Measurements from ENCODE around the gene MLKL.
A peak's percentile ranks its signal among the peaks of the same experiment; 100 is the strongest.
"Not testable (repeated sequence)": the region's sequence is repeated elsewhere in the genome, so short reads cannot be mapped to it uniquely, and the experiment has no call there.

MLKL gene

DNA sequence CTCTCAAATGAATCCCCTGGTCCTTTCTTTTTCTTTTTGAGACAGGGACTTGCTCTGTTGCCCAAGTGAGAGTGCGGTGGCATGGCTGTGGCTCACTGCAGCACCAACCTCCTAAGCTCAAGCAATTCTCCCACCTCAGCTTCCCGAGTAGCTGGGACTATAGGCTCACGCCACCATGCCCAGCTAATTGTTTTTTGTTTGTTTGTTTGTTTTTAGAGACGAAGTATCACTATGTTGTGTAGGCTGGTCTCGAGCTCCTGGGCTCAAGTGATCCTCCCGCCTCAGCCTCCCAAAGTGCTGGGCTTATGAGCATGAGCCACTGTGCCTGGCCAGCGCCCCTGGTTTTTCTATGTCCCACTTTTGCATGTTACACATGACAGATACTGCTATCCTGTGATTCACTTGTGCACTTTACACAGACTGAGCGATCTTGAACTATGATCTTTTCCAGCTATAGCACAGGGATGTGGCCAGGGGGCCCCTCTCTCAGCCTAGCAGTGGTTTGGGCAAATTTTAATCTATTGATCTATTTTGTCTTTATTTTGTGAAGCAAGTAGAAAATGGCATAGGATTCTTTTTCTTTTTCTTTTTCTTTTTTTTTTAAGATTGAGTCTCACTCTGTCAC, 31.3 kb upstream of the MLKL start:
- DNase-seq = no peak

DNA sequence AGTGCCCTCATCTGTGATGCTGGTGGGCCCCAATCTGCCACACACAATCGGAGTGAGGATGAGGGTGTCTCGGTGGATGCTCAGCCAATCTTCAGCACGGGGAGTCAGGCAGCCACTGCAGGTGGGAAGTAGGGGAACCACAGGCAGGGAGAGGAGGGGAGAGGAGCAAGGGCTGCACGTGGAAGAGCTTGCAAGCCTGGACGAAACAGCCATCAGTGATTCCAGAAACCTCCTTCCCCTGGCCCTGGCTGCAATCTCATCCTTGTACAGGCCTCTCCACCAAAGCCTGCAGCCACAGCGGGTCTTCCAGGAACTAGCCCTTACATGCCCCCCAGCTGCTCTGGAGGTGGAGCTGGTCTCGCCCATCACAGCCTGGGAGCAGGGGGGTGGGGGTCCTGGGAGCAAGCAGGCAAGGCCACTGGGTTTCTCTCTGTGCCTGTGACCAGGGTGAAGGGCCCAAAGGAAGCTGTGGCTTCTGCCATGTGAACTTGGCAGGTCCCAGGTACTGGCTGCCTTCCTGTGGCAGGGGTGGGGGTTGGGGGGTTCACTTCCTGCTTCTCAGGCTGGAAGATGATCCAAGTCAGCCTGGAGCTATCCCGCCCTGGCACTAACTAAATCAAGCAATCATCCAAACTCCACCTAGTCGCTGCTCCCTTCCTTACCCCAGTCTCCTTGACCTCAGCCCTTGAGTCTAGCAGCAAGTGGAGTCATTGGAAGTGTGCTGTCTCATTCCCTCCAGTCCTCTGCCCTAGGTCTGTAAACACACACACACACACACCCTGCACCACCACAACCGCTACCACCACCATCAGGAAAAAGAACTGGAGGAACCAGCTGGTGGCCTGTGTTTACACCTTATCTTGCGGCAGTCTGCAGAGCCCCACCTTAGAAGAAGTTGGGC, 29.4 kb upstream of the MLKL start:
- DNase-seq = no peak

DNA sequence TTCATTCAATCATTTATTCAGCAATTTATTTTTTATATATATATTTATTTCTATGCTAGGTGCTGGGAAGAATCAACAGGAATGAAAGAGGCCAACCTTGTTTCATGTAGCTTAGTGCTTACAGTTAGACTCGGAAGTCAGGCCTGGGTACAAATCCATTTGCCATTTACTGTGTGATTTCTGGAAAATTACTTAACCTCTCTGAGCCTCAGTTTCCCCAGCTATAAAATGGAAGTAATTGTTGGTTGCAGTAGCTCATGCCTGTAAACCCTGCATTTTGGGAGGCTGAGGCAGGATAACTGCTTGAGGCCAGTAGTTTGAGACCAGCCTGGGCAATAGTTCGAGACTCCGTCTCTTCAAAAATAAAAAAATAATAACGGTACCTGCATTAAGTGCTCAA, 27.2 kb upstream of the MLKL start:
- no peak for DNase-seq

DNA sequence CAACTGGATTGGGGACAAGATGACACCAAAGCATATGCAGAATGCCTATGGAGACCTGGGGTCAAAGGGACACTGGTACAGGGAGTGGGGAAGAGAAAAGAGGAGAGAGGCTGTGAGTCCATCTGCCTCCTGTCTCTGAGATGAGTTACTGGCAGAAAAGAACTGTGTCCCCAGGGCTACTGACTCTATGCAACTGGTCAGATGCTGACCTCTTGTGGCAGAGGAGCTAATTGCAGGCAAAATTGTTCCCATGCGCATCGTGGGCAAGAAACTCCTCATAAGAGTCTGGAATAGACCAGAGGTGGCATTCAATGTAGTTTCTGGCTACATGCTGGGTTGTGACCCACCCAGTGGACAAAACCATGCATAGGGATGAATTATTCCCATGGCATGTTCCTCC, 26.1 kb upstream of the MLKL start:
- no peak for DNase-seq

DNA sequence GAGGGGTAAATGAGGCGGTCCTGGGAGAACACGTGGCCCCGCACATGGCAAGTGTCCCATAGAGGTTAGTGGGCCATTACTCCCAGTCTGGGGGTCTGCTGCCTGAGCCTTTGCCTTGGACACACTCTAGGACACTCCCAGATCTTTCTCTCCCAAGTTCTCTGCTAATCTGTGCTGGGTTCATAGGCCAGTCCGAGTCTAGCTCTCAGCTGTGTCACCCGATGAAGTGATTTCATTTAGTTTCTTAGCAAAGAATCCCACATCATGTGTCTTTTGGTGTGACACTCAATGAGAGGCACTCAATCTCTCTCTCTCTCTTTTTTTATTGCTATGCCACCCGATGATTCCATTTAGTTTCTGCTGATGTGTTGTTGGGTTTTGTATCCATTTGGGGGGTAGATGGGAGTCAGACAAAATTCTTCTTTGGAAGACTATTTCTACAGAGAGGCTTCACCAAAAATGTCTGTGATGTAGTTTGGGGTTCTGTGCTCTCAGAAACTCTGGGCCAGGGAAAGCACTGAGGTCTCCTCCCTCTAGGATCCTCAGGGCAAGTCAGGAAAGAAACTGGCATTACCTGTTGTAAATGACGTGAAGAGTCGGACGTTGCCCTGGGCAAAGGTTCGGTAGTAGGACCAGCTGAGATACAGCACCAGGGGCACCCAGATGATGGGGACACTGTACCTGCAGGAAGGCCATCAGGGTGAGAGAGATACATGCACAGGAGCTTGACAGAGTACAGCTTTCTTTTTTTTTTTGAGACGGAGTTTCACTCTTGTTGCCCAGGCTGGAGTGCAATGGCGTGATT, 25.2 kb upstream of the MLKL start:
- DNase-seq = no peak

DNA sequence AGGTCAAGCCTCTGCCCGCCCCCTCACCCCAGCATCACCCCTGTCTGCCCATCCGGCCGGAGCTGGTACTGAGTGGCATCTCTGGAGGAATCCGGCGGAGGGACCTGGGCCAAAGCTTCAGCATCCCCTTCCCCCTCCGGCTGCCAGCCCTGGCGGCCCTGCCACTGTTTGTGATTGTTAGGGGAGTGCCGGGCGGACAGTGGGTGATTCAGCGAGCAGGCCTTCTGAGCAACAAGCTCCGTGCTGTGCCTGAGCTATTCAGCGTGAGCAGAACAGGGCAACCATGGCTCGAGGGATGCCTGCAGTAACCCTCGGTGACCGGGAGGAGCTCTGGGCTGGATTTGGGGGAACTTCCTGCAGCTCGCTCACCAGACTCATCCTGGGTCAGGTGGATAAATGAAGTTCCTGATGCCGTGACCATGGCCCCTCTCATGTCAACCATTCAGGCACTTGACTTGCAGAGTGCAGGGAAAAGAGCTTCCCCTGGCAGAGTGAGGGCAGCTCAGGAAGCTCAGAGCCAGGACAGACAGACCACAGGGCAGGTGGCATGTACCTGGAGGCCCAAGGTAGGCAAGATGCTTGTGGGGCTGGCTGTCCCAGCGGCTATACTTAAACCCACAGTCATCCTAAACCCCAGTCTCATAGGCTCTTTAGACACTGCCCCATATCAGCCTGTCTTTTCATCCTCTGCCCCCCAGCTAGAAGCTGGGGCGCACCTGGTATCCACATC, 24.3 kb upstream of the MLKL start:
- DNase-seq = no peak

DNA sequence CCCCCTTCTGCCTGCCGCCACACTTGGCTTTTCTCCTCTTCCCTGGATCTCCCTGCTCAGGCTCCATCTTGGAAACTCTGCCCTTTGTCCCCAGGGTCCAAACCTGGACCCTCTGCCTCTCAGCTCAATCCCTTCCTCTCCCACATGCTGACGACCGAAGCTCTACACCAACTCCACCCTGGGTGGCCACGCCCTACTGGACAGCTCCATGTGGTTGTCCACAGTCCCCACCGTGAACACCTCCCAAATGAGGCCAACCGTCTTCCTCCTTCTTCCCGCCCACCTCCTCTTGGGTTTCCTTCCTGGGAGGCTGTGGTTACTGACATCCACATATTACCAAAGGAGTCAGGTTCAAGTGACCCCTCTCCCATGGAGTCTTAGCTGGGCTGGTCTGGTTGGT, 22.6 kb upstream of the MLKL start:
- DNase-seq = no peak

DNA sequence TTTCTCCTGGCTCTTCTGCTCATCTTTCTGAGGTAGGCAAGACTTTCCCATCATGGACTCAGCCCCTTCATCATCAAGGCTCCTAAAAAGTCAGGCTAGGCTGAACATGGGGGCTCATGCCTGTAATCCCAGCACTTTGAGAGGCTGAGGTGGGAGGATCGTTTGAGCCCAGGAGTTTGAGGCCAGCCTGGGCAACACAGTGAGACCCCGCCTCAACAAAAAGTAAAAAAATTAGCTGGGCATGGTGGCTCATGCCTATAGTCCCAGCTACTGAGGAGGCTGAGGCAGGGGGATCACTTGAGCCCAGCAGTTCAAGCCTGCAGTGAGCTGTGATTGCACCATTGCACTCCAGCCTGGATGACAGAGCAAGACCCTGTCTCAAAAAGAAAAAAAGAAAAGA, 21.5 kb upstream of the MLKL start:
- not testable (repeated sequence) for DNase-seq

DNA sequence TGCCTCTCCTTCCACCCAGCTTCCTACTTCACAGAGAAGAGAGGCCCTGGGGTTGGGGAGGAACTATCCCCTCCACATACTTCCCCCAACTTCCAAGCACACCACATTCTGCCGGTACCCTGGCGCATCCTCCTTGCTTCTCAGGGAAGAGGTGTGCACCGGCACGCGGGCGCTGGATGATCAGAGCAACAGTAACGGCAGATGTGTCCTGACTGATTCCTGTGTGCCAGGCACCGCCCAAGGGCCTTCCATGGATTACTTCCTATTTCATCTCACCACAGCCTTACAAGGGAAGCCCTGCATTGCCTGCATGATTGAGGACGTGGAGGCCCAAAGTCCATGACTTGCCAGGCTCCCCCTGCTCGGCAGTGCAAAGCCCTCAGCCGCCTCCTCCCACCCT, 21.1 kb upstream of the MLKL start:
- no peak for DNase-seq

DNA sequence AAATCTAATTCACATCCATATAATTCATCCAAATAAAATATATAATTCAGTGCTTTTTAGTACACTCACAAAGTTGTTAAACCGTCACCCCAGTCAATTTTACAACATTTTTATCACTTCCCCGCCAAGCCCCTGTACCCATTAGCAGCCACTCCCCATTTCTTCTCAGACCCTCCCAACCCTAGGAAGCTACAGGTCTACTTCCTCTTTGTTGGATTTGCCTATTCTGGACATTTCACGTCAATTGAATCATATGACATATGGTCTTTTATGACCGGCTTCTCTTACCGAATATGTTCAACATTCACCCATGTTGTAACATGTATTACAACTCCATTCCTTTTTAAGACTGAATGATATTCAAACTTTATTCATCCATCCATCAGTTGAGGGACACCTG, 19.9 kb upstream of the MLKL start:
- no peak for DNase-seq

DNA sequence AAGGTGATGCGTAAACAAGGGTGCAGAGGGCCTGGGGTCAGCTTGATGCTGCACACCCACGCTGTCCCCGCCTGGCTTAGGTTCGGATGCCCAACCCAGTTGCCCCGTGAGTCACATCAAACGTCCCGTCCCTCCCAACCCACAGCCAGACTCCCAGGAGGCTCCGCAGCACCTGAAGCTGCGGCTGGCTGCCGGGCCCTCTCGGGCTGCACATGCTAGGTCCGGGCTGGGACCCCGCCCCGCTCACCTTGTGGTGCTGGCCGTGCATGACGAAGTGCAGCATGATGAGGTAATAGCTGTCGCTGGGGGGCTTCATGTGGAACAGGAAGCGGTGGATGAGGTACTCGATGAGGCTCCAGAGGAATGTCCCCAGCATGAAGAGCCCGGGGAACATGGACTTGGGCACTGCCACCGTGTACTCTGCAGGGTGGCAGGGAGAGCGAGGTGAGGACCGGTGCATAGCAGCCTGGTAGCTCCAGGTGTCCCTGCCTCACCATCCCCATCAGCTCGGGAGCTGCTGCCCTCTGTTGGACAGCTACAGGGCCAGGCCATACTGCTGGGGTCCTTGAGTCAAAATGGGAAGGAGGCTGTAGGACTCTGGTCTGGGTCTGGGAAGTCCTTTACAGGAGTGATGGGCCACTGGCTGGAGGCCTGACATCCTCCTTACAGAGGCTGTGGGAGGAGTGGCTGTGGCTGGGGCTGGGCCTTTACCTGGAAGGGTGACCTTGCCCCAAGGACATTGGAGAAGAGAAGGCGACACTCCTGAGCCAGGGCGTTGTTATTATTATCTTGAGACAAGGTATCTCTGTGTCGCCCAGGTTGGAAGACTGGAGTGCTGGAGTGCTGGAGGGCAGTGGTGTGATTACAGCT, 18.3 kb upstream of the MLKL start:
- no peak for DNase-seq

DNA sequence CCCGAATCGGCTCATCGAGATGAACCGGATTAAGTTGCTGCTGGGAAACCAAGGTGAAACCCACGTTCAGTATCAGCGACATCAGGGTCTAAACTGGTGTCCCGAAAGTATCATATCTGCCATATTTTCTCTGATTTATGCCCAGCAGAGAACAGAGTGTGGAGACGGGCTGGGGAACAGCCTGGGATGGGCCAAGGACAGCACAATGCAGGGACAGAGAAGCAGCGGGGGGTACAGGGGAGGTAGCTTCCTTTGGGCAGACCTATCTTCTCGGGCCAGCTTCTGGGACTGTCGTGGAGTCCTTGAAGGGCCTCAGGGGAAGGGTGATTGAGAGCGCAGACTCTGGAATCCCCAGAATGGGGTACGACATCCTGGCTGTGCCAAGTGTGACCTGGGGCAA, 17.5 kb upstream of the MLKL start:
- DNase-seq = no peak

DNA sequence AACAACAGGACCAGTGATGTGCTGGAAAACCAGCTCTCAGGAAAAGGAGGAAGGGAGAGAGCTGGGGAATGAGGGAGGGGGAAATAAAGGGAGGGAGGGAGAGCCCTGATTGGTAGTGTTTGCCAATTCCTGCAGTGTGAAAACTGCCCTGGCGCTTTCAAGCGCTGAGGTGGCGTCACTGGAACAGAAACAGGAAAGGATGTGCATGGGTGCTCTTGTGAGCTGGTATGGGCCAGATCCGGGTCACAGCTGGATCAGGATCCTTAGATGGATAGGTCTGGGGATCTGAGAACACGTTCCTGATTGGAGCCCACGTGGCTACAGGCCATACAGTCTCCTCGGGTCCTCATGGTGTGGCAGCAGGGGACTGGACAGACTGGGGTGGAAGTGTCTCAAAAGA, 16.7 kb upstream of the MLKL start:
- DNase-seq = no peak

DNA sequence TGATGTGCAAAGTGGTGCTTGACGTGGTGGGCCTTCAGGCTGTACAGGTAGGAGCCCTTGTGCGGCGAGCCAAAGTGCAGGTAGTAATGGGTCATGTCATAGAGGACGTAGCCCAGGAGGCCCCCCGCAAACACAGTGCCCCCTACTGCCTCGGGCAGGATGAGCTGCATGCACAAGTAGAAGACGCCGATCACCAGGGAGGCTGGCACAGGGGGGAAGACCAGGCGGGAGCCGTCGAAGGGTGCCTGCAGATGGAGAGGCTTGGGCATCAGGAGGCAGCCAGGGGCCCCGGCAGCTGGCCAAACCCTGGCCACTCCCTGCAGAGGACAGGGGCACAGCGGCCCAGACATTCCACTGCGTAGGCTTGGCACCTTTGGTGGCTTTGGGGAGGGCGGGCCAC, 15.7 kb upstream of the MLKL start:
- no peak for DNase-seq

DNA sequence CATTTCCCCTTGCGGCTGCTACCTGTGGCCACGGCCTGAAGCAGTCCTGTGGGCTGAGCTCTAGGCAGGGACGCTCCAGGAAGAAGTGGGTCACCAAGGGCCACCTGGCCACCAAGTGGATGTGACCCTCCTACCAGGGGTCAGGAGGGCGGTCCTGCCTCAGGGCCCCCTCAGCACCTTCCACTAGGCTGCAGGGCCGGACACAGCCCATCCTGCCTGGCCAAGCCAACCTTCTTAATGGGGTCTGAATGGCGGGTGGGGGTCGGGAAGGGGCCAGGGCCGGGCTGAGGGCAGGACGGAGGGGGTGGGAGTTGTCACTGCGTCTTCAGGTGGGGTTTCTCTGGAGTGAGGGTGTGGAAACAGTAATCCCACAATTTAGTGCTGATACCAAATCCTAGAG, 13.2 kb upstream of the MLKL start:
- DNase-seq = no peak

DNA sequence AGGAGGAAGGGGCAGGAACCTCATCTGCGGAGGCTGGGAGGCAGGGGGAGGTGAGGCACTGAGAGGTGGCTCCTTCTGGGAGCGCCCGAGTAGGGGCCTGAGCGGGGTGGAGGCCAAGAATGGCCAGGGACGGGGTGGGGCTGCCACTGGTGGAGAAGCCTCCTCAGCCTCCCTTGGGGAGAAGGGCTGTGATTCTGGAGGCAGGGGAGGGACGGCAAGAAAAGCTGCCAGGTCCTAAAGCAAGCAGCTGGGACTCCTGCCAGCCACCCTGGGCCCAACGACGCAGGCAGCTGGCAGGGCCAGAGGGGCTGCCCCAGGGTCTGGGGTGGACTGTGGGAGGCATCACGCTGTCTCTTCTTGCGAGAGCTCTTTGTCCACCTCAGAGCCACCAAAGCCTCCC, 12.7 kb upstream of the MLKL start:
- no peak for DNase-seq

DNA sequence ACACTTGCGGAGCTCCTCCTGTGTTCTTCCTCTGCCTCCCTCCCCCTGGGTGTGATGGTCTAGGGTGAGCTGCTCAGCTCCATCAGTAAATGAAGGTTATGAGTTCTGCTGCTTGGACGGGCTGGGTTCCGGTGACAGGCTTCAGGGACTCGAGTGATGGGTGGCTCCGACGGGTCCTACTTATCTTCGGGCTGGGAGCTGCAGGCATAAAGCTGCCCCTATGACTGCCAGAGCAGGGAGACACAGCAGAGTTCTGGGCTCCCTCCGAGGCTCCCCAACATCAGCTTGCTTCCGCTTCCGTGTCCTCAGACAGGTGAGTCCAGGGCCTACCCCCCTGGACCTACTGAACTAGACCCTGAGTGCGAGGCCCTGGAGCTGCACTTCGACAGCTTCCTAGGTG, 11.3 kb upstream of the MLKL start:
- DNase-seq = no peak

DNA sequence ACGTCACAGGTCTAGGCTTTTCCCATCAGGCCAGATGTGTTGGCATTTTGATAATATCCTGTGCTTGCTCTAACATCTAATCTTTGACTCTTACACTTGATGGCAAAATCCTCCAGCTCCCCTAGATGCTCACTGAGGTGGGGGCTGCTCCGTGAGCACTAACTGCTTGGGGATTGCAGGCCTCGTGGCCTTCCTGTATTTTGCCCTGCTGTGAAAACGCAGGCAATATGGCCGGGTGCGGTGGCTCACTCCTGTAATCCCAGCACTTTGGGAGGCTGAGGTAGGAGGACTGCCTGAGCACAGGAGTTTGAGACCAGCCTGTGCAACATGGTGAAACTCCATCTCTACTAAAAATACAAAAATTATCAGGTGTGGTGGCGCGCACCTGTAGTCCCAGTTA, 9.7 kb upstream of the MLKL start:
- no peak for DNase-seq

DNA sequence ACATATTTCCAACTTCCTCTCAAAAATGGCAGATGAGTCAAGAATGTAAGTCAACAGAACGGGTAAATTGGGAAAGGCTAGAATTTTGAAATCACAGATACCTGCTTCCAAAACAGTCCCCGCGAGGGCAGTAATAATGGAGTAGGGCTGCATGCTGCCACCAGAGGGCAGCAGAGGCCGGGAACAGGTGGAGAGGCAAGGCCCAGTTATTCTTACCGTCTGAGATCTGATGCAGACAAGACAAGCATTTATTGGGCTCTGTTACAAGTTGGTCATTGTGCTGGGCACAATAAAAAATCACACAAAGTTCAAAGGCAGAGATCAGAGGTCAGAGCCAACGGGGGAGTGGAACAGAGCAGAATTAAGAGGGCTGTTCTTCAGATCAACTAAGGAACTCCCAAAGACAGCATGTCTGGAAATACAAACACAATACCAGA, 8.8 kb upstream of the MLKL start:
- DNase-seq = peak; percentile 83

DNA sequence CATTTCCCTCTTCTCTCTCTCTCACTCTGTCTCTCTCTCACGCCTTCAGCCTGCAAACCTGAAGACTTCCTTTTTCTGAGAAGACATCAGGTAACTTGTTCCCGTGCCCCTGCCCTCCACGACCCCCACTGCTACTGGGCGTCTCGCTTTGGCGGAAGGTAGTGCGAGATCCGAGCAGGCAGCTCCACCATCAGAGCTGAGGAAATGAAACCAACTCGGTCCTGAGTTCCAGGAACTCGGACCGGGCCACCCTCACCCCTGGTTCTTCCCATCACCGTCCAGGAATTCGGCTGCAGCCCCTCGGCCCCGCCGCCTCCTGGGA, 585 bp downstream of the MLKL start:
- peak; percentile 22 for DNase-seq

DNA sequence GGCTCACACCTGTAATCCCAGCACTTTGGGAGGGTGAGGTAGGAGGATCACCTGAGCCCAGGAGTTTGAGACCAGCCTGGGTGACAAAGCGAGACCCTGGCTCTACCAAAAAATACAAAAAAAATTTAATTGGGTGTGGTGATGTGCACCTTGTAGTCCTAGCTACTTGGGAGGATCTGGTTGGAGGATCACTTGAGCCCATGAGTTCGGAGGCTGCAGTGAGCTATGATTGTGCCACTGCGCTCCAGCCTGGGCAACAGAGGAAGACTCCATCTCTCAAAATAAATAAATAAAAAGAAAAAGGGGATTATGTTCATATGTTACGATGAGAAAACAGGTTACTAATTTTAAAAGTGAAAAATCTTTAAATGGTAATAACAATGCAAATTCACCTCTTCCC, 996 bp downstream of the MLKL start:
- DNase-seq = no peak

DNA sequence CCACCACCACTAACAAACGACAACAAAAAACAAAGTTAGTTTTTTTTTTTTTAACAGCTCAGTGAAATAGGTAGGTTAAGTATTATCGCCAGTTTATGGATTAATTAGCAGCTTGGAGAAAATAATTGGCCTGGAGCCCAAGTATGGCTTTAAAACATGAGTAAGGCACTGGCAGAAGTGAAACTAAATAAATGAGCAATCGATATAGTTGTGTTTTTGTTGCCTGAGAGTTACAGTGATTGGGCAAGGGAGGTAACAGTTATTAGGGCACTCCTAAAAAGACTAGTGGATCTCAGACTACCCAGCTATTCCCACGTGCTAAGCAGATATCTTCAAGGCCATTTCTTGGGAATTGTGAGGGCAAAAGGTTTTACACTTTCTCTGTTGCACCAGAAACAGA, 2.4 kb downstream of the MLKL start:
- DNase-seq = no peak

All from activated gamma-delta T cell treated with Interleukin-2 at 50 U/mL for 16 hours (primary cell).